Keratinocyte (primary cell): ENCODE measurements around the gene ZNFX1.

Experiments
- EZH2 ChIP-seq: IDR thresholded peaks from one replicate; pipeline ENCODE4 v1.6.1; 2012; ENCODE audit warnings: inconsistent platforms, mild to moderate bottlenecking, low read length, moderate library complexity
- TF ChIP-seq, protein P1 (sequence below), 3 experiments: IDR thresholded peaks in 1 of 3; conservative IDR thresholded peaks in 1 of 3; optimal IDR thresholded peaks in 1 of 3; 2 replicates in 2 of 3; 3 replicates in 1 of 3; pipeline versions ENCODE3 to v1.5.1; 2011; ENCODE audit warnings: low read length in 3 of 3, mild to moderate bottlenecking in 3 of 3, moderate library complexity in 2 of 3, control low read depth in 1 of 3, inconsistent platforms in 1 of 3; ENCODE audit not compliant: insufficient read depth in 2 of 3; ENCODE audit errors: extremely low read depth in 1 of 3

DNA sequence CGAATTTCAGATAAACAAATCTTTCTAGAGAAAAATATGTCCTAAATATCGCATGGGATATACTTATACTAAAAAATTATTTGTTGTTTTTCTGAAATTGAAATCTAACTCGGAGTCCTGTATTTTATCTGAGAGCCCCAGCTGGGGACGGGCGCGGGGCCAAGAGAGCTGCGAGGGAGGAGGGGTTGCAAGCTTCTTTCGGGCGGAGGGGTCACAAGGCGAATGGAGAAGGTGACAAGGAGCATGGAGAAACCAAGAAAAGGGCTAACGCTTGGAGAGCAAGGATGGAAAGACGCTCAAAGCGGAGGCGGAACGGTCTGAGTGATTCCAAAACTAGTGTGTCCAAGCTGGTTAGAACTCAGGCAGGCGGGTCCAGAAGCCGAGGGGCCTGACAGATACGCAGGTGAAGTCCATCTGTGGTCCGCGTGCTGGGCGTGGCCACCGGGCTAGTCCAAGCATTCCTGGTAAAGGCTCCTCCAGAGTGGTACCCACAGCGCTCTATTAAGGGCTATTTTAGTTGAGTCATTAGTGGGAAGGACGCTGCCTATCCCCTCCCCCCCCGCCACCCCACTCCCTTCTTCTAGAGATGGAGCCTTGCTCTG lies 41.5 kb upstream of the ZNFX1 start:
- TF ChIP-seq, protein P1, sequence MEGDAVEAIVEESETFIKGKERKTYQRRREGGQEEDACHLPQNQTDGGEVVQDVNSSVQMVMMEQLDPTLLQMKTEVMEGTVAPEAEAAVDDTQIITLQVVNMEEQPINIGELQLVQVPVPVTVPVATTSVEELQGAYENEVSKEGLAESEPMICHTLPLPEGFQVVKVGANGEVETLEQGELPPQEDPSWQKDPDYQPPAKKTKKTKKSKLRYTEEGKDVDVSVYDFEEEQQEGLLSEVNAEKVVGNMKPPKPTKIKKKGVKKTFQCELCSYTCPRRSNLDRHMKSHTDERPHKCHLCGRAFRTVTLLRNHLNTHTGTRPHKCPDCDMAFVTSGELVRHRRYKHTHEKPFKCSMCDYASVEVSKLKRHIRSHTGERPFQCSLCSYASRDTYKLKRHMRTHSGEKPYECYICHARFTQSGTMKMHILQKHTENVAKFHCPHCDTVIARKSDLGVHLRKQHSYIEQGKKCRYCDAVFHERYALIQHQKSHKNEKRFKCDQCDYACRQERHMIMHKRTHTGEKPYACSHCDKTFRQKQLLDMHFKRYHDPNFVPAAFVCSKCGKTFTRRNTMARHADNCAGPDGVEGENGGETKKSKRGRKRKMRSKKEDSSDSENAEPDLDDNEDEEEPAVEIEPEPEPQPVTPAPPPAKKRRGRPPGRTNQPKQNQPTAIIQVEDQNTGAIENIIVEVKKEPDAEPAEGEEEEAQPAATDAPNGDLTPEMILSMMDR (optimal IDR thresholded peaks at IDR 0.05 in 1 of 3, IDR thresholded peaks at IDR 0.05 in 1 of 3, conservative IDR thresholded peaks at IDR 0.05 in 1 of 3; ENCODE audit: extremely low read depth in 1 of 3, insufficient read depth in 2 of 3, low read length in 3 of 3), result no peak
- no peak for TF ChIP-seq EZH2
